ENCODE measurements around the gene CFAP410. TPM values are rescaled to one million over a fixed set of nuclear protein-coding genes. Genes with fewer than 3 reads are reported as not detected.

Gene CFAP410
- total RNA-seq, 1 experiment from 2014 or later, result 19.3 TPM

DNA sequence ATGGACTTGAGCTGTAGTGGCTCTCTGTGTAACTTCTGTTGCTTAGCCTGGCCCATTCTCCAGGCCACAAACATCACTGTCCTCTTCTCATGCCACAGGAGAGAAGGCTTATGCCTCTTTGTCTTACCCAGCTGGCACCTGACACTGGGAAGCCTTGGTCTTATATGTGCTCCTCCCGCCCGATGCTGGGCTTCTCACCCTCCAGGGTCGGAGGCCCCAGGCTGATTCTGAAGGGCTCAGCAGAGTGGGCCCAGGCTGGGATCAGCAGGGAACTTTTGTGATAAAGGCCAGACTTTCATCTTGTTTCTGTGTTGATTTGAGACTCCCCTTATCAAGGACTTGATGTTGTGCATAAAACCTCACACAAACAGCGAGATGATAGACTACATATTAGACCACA lies 44.0 kb upstream of the CFAP410 start:
- H3K27ac Mint-ChIP-seq, result no peak overlapping the region
- H3K4me3 Mint-ChIP-seq, result no peak overlapping the region
- H3K4me1 Mint-ChIP-seq, result peaks cover 11% of the 10 kb centered on the region
- TF ChIP-seq ZNF138 (CRISPR knock-in tag; conservative IDR thresholded peaks at IDR 0.05) (no peak), ATF6 (CRISPR knock-in tag; IDR thresholded peaks at IDR 0.05) (no peak), IRF2 (CRISPR knock-in tag; IDR thresholded peaks at IDR 0.05; ENCODE audit: borderline replicate concordance, low read depth) (no peak), FOXP4 (CRISPR knock-in tag; IDR thresholded peaks at IDR 0.05) (no peak), ATF1 (CRISPR knock-in tag; IDR thresholded peaks at IDR 0.05) (no peak), TEAD1 (CRISPR knock-in tag; IDR thresholded peaks at IDR 0.05) (no peak), SMAD3 (CRISPR knock-in tag; IDR thresholded peaks at IDR 0.05; ENCODE audit: borderline replicate concordance) (no peak)
- TF ChIP-seq, protein P1, sequence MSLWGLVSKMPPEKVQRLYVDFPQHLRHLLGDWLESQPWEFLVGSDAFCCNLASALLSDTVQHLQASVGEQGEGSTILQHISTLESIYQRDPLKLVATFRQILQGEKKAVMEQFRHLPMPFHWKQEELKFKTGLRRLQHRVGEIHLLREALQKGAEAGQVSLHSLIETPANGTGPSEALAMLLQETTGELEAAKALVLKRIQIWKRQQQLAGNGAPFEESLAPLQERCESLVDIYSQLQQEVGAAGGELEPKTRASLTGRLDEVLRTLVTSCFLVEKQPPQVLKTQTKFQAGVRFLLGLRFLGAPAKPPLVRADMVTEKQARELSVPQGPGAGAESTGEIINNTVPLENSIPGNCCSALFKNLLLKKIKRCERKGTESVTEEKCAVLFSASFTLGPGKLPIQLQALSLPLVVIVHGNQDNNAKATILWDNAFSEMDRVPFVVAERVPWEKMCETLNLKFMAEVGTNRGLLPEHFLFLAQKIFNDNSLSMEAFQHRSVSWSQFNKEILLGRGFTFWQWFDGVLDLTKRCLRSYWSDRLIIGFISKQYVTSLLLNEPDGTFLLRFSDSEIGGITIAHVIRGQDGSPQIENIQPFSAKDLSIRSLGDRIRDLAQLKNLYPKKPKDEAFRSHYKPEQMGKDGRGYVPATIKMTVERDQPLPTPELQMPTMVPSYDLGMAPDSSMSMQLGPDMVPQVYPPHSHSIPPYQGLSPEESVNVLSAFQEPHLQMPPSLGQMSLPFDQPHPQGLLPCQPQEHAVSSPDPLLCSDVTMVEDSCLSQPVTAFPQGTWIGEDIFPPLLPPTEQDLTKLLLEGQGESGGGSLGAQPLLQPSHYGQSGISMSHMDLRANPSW (CRISPR knock-in tag; conservative IDR thresholded peaks at IDR 0.05; ENCODE audit: low read depth), result no peak
- TF ChIP-seq, protein P2, sequence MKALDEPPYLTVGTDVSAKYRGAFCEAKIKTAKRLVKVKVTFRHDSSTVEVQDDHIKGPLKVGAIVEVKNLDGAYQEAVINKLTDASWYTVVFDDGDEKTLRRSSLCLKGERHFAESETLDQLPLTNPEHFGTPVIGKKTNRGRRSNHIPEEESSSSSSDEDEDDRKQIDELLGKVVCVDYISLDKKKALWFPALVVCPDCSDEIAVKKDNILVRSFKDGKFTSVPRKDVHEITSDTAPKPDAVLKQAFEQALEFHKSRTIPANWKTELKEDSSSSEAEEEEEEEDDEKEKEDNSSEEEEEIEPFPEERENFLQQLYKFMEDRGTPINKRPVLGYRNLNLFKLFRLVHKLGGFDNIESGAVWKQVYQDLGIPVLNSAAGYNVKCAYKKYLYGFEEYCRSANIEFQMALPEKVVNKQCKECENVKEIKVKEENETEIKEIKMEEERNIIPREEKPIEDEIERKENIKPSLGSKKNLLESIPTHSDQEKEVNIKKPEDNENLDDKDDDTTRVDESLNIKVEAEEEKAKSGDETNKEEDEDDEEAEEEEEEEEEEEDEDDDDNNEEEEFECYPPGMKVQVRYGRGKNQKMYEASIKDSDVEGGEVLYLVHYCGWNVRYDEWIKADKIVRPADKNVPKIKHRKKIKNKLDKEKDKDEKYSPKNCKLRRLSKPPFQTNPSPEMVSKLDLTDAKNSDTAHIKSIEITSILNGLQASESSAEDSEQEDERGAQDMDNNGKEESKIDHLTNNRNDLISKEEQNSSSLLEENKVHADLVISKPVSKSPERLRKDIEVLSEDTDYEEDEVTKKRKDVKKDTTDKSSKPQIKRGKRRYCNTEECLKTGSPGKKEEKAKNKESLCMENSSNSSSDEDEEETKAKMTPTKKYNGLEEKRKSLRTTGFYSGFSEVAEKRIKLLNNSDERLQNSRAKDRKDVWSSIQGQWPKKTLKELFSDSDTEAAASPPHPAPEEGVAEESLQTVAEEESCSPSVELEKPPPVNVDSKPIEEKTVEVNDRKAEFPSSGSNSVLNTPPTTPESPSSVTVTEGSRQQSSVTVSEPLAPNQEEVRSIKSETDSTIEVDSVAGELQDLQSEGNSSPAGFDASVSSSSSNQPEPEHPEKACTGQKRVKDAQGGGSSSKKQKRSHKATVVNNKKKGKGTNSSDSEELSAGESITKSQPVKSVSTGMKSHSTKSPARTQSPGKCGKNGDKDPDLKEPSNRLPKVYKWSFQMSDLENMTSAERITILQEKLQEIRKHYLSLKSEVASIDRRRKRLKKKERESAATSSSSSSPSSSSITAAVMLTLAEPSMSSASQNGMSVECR (CRISPR knock-in tag; IDR thresholded peaks at IDR 0.05; ENCODE audit: borderline replicate concordance), result no peak
- ChIA-PET POLR2A (no interaction called here), CTCF (interaction anchor here (0.8 kb wide), 1 partner anchor 72 kb away, joined by 5 read pairs; the partner anchor contains the start of gene LRRC3)
- H3K9me3 Mint-ChIP-seq, result peaks cover 43% of the 10 kb centered on the region
- ATAC-seq (no peak), DNase-seq (ENCODE audit: low spot score) (no peak)
- H3K27me3 Mint-ChIP-seq (ENCODE audit: low read depth), result peaks cover 3% of the 10 kb centered on the region
- peaks cover 18% of the 10 kb centered on the region for H3K36me3 Mint-ChIP-seq

DNA sequence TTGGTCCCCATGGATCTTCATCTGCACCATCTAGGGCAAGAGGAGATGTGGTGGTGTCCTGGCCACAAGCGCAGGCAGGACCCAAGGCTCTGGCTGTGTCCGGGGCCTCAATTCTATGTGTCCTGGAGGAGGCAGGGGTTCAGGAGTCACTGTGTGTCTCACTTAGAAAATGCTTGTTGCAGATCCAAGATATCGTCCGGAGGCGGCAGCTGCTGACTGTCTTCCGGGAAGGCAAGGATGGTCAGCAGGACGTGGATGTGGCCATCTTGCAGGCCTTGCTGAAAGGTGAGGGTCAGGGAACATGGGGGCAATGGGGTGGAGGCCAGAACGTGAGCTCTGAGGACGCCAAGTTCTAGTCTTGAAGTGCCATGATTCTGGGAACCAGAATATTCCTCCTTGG lies 43.3 kb upstream of the CFAP410 start:
- ChIA-PET CTCF (interaction anchor here (0.5 to 0.8 kb wide), 2 partner anchors 73 to 304 kb away, joined by 4 to 5 read pairs; partner anchors contain the start of gene LRRC3), POLR2A (no interaction called here)
- ATAC-seq, result no peak
- Mint-ChIP-seq H3K9me3 (peaks cover 38% of the 10 kb centered on the region), H3K27me3 (ENCODE audit: low read depth) (no peaks in the 10 kb centered on the region; the same call in none of the 2 replicates), H3K4me1 (peaks cover 13% of the 10 kb centered on the region), H3K4me3 (no peak overlapping the region), H3K27ac (no peak overlapping the region), H3K36me3 (peaks cover 18% of the 10 kb centered on the region)
- no peak for DNase-seq (ENCODE audit: low spot score)
- TF ChIP-seq SMAD3 (CRISPR knock-in tag; IDR thresholded peaks at IDR 0.05; ENCODE audit: borderline replicate concordance) (no peak), E2F4 (CRISPR knock-in tag; IDR thresholded peaks at IDR 0.05; ENCODE audit: borderline replicate concordance, low read depth) (no peak), MYBL2 (CRISPR knock-in tag; IDR thresholded peaks at IDR 0.05) (no peak), NFYB (CRISPR knock-in tag; conservative IDR thresholded peaks at IDR 0.05; ENCODE audit: low read depth) (no peak), ZNF317 (CRISPR knock-in tag; IDR thresholded peaks at IDR 0.05; ENCODE audit: borderline replicate concordance, low read depth) (no peak), ZNF671 (CRISPR knock-in tag; IDR thresholded peaks at IDR 0.05) (no peak), GTF2I (CRISPR knock-in tag; conservative IDR thresholded peaks at IDR 0.05) (no peak), ZMAT4 (CRISPR knock-in tag; IDR thresholded peaks at IDR 0.05) (no peak), FOXJ3 (CRISPR knock-in tag; IDR thresholded peaks at IDR 0.05; ENCODE audit: borderline replicate concordance) (no peak), KAT7 (CRISPR knock-in tag; IDR thresholded peaks at IDR 0.05; ENCODE audit: borderline replicate concordance) (no peak), ZNF423 (CRISPR knock-in tag; IDR thresholded peaks at IDR 0.05) (no peak)
- TF ChIP-seq, protein P3, sequence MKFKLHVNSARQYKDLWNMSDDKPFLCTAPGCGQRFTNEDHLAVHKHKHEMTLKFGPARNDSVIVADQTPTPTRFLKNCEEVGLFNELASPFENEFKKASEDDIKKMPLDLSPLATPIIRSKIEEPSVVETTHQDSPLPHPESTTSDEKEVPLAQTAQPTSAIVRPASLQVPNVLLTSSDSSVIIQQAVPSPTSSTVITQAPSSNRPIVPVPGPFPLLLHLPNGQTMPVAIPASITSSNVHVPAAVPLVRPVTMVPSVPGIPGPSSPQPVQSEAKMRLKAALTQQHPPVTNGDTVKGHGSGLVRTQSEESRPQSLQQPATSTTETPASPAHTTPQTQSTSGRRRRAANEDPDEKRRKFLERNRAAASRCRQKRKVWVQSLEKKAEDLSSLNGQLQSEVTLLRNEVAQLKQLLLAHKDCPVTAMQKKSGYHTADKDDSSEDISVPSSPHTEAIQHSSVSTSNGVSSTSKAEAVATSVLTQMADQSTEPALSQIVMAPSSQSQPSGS (CRISPR knock-in tag; IDR thresholded peaks at IDR 0.05; ENCODE audit: borderline replicate concordance, low read depth), result no peak
